Muscle of leg (tissue), 11 donors: ENCODE measurements around the gene CDH23. TPM values are rescaled to one million over a fixed set of nuclear protein-coding genes. Genes with fewer than 3 reads are reported as not detected.

Source experiments
- DNase-seq: peaks from one replicate; pipeline ENCODE4 v3.0.0; 2013
- H3K27ac ChIP-seq: one replicate; pipeline ENCODE4 v1.5.1; 2013; ENCODE audit warnings: mild to moderate bottlenecking, low read length, control low read depth
- H3K27me3 ChIP-seq: one replicate; pipeline ENCODE4 v1.6.1; 2013; ENCODE audit warnings: low read length; ENCODE audit not compliant: control insufficient read depth, insufficient read depth
- H3K36me3 ChIP-seq: one replicate; pipeline ENCODE4 v1.6.1; 2013; ENCODE audit warnings: low read length; ENCODE audit not compliant: control insufficient read depth, insufficient read depth
- H3K4me1 ChIP-seq: one replicate; pipeline ENCODE4 v1.6.1; 2013; ENCODE audit warnings: low read length; ENCODE audit not compliant: control insufficient read depth, insufficient read depth
- H3K4me3 ChIP-seq: one replicate; pipeline ENCODE4 v1.5.1; 2013; ENCODE audit warnings: low read length, control low read depth
- H3K9me3 ChIP-seq: replicated peaks from 2 replicates; pipeline ENCODE4 v1.6.1; 2013; ENCODE audit warnings: low read depth, low read length; ENCODE audit not compliant: control insufficient read depth
- WGBS: methylation state at CpG from one replicate; pipeline ENCODE4 v1.1.5; 2013; ENCODE audit warnings: missing lambda C conversion rate; ENCODE audit not compliant: insufficient coverage; 5-methylcytosine and 5-hydroxymethylcytosine counted together
- polyA plus RNA-seq, 8 donors: library from polyadenylated mRNA; unstranded; fragments of 120-200 nt; gene quantifications; one replicate each; pipeline versions ENCODE4 v1.2.1 to v1.2.3, GENCODE V29; 2013; ENCODE audit warnings: inconsistent platforms in 1 of 8, low replicate concordance in 1 of 8; ENCODE audit not compliant: insufficient read length in 8 of 8, insufficient read depth in 1 of 8
- total RNA-seq: library from RNA; stranded (reverse); fragments of 120-200 nt; gene quantifications from one replicate; pipeline ENCODE4 v1.2.4, GENCODE V29; 2013

The CDH23 gene
- total and polyA plus RNA-seq, 9 donors: 3.4 to 5.7 (median 4.9) TPM

- Histone ChIP-seq H3K9me3 (no peaks in the 10 kb centered on the region), H3K27ac (no peak overlapping the region), H3K27me3 (peaks cover 3% of the 10 kb centered on the region), H3K4me3 (no peak overlapping the region), H3K4me1 (peaks cover 8% of the 10 kb centered on the region), H3K36me3 (no peaks in the 10 kb centered on the region)
- no peak for DNase-seq
- 60% methylated on average over 5 of the region's 5 CpGs for WGBS
These were observed 210.3 kb downstream of the CDH23 start for GRCh38 chr10:71607082-71607443.

GRCh38 chr10:71608819-71609768 lies 212.4 kb downstream of the CDH23 start:
- H3K36me3 ChIP-seq: no peaks in the 10 kb centered on the region
- H3K9me3 ChIP-seq: no peaks in the 10 kb centered on the region
- no peak overlapping the region for H3K27ac ChIP-seq
- peak; percentile 83 for DNase-seq
- peaks cover 3% of the 10 kb centered on the region for H3K27me3 ChIP-seq
- H3K4me1 ChIP-seq: peaks cover 13% of the 10 kb centered on the region
- no peak overlapping the region for H3K4me3 ChIP-seq
- 48% methylated on average over 13 of the region's 20 CpGs for WGBS

GRCh38 chr10:71610651-71611050 lies 213.9 kb downstream of the CDH23 start:
- WGBS: no CpG with 5 or more reads among the region's 3 CpGs
- peaks cover 13% of the 10 kb centered on the region for H3K4me1 ChIP-seq
- no peak overlapping the region for H3K27ac ChIP-seq

GRCh38 chr10:71611131-71611530 lies 214.4 kb downstream of the CDH23 start:
- Histone ChIP-seq H3K27ac (no peak overlapping the region), H3K36me3 (no peaks in the 10 kb centered on the region), H3K4me3 (no peak overlapping the region), H3K4me1 (peaks cover 13% of the 10 kb centered on the region), H3K9me3 (no peaks in the 10 kb centered on the region), H3K27me3 (peaks cover 3% of the 10 kb centered on the region)
- 60% methylated on average over 1 of the region's 5 CpGs for WGBS
- DNase-seq: no peak

More at GRCh38 chr10:71610651-71611050, 213.9 kb downstream of the CDH23 start:
- Histone ChIP-seq H3K27me3 (peaks cover 3% of the 10 kb centered on the region), H3K36me3 (no peaks in the 10 kb centered on the region), H3K9me3 (no peaks in the 10 kb centered on the region), H3K4me3 (no peak overlapping the region)
- no peak for DNase-seq

GRCh38 chr10:71611709-71612422 lies 215.1 kb downstream of the CDH23 start:
- peaks cover 3% of the 10 kb centered on the region for H3K27me3 ChIP-seq
- peaks cover 13% of the 10 kb centered on the region for H3K4me1 ChIP-seq
- H3K27ac ChIP-seq: no peak overlapping the region
- DNase-seq: no peak
- 82% methylated on average over 8 of the region's 12 CpGs for WGBS
- H3K9me3 ChIP-seq: no peaks in the 10 kb centered on the region
- H3K4me3 ChIP-seq: no peak overlapping the region
- H3K36me3 ChIP-seq: no peaks in the 10 kb centered on the region

- Histone ChIP-seq H3K36me3 (no peaks in the 10 kb centered on the region), H3K4me3 (no peak overlapping the region), H3K9me3 (no peaks in the 10 kb centered on the region), H3K4me1 (peaks cover 13% of the 10 kb centered on the region), H3K27ac (no peak overlapping the region), H3K27me3 (peaks cover 3% of the 10 kb centered on the region)
- no peak for DNase-seq
- WGBS: 80% methylated on average over 1 of the region's 2 CpGs
These were observed 216.6 kb downstream of the CDH23 start for GRCh38 chr10:71613261-71613777.

- Histone ChIP-seq H3K4me3 (no peak overlapping the region), H3K9me3 (no peaks in the 10 kb centered on the region), H3K36me3 (no peaks in the 10 kb centered on the region), H3K27ac (no peak overlapping the region), H3K4me1 (peaks cover 13% of the 10 kb centered on the region), H3K27me3 (peaks cover 3% of the 10 kb centered on the region)
- no peak for DNase-seq
- WGBS: 83% methylated on average over 2 of the region's 4 CpGs
These were observed 217.2 kb downstream of the CDH23 start for GRCh38 chr10:71613877-71614276.

GRCh38 chr10:71614946-71615345 lies 218.2 kb downstream of the CDH23 start:
- H3K36me3 ChIP-seq: no peaks in the 10 kb centered on the region
- H3K4me1 ChIP-seq: peaks cover 10% of the 10 kb centered on the region
- peak; percentile 49 for DNase-seq
- 25% methylated on average over 3 of the region's 5 CpGs for WGBS
- peaks cover 3% of the 10 kb centered on the region for H3K27me3 ChIP-seq
- H3K4me3 ChIP-seq: no peak overlapping the region
- H3K27ac ChIP-seq: no peak overlapping the region
- no peaks in the 10 kb centered on the region for H3K9me3 ChIP-seq

- Histone ChIP-seq H3K4me3 (no peak overlapping the region), H3K9me3 (no peaks in the 10 kb centered on the region), H3K36me3 (no peaks in the 10 kb centered on the region), H3K4me1 (peaks cover 13% of the 10 kb centered on the region), H3K27me3 (peaks cover 3% of the 10 kb centered on the region), H3K27ac (no peak overlapping the region)
- 82% methylated on average over 17 of the region's 24 CpGs for WGBS
- no peak for DNase-seq
These were observed 219.0 kb downstream of the CDH23 start for GRCh38 chr10:71615538-71616329.
